HG03103 (cell line): ENCODE results near the gene MRI1.
"Not testable (repeated sequence)": the region's sequence is repeated elsewhere in the genome, so short reads cannot be mapped to it uniquely, and the experiment has no call there.

Source experiments
- ATAC-seq: cut with Tn5 transposase; IDR thresholded peaks from one replicate; pipeline ENCODE4 v1.9.1; 2021; ENCODE audit warnings: low read depth; ENCODE audit not compliant: unreplicated experiment

Gene MRI1

DNA sequence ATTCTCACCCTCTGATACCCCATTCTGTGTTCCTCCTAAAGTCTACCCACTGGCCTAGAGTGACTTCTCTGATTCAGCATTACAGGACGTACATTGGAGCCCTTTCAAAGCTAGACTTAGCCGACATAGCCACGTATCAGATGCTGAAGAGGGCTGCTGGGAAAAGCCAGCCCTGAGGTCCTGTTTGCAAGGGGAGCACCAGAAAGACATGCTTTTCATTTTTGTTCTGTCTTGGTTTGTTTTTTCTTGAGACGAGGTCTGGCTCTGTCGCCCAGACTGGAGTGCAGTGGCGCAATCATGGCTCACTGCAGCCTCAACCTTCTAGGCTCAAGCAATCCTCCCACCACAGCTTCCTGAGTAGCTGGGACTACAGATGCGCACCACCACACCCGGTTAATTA, 24.7 kb downstream of the MRI1 start:
- no peak for ATAC-seq

GRCh38 chr19:13790354-13790753, 26.0 kb downstream of the MRI1 start:
- no peak for ATAC-seq

DNA sequence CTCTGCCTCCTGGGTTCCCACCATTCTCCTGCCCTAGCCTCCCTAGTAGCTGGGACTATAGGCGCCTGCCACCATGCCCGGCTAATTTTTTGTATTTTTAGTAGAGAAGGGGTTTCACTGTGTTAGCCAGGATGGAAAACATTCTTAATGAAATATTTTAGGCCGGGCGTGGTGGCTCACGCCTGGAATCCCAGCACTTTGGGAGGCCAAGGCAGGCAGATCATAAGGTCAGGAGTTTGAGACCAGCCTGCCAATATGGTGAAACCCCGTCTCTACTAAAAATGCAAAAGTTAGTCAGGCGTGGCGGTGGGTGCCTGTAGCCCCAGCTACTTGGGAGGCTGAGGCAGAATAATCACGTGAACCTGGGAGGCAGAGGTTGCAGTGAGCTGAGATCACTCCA, 29.0 kb downstream of the MRI1 start:
- not testable (repeated sequence) for ATAC-seq

GRCh38 chr19:13794398-13794756, 30.1 kb downstream of the MRI1 start:
- no peak for ATAC-seq

- peak; percentile 95 for ATAC-seq
Observed at GRCh38 chr19:13794757-13795589, 30.7 kb downstream of the MRI1 start, which contains the start of gene ZSWIM4. ZSWIM4 (plus strand) TSS chr19:13795443; CDS start chr19:13795649, 206 bp downstream.

DNA sequence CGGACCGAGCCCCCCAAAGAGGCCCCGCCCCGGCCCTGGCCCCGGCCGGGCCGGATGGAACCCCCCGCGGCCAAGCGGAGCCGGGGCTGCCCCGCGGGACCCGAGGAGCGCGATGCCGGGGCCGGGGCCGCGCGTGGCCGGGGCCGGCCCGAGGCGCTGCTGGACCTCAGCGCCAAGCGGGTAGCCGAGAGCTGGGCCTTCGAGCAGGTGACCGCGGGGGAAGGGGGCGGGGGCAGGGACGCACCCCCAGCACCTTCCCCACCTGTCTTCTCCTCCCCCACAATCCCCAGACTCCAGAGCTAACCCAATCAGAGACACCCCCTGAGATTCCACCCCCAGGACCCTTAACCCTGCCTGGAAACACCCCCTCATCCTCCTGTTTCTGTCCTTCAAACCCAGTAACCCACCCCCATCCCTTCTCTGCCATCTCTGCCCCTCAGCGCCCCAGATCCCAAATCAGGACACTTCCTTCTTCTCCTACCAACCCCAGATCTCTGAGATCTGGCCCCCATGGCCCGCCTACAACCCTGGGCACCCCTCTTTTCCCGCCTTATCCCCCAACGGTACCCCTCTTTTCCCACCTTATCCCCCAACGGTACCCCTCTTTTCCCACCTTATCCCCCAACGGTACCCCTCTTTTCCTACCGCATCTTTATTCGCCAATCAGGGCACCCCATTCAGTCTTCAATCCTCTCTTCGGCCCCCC, 31.4 kb downstream of the MRI1 start:
- ATAC-seq: peak; percentile 24

- ATAC-seq: no peak
Observed at GRCh38 chr19:13796301-13797057, 32.2 kb downstream of the MRI1 start.

DNA sequence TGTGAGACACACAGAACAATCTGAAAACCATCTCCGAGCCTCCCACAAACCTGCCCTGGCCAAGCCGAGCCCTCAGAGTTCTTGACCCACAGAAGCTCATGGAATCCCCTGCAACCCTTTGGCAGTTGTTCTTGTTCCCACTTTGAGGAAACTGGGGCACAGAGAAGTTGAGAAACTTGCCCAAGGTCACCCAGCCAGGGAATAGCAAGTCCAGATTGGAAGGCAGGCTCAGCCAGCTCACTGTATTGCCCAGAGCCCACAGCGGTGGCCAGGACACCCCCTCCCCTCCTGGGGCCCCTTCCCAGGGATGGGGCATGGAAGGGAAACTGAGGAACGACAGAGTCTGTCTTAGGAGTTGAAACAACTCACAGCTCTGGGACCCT, 32.7 kb downstream of the MRI1 start:
- ATAC-seq: no peak

DNA sequence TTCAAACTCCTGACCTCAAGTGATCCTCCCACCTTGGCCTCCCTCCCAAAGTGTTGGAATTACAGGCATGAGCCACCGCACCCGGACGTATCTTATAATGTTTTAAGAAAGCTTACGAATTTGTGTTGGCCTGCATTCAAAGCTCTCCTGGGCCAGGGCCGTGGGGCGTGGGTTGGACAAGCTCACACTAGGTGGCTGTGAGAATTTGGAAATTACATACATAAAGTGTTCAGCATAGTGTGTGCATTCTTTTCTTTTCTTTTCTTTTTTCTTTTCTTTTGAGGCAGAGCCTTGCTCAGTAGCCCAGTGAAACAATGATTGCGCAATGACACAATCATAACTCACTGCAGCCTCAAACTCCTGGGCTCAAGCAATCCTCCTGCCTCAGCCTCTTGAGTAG, 33.5 kb downstream of the MRI1 start:
- ATAC-seq: no peak

DNA sequence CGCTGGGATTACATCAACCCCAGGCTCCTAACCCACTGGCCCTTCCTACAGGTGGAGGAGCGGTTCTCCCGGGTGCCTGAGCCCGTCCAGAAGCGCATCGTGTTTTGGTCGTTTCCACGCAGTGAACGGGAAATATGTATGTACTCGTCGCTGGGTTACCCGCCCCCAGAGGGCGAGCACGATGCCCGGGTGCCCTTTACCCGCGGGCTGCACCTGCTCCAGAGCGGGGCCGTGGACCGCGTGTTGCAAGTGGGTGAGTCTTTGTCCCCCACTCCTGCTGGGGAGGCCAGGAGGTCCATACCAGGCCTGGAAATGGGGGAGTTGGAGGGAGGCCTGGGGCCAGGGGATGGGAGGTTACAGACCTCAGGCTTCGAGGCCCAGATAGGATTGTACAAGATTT, 35.3 kb downstream of the MRI1 start:
- ATAC-seq: no peak

GRCh38 chr19:13803038-13803437, 38.7 kb downstream of the MRI1 start:
- no peak for ATAC-seq

- no peak for ATAC-seq
Observed at GRCh38 chr19:13804830-13805683, 40.7 kb downstream of the MRI1 start.

GRCh38 chr19:13806728-13807127, 42.4 kb downstream of the MRI1 start:
- ATAC-seq: no peak

DNA sequence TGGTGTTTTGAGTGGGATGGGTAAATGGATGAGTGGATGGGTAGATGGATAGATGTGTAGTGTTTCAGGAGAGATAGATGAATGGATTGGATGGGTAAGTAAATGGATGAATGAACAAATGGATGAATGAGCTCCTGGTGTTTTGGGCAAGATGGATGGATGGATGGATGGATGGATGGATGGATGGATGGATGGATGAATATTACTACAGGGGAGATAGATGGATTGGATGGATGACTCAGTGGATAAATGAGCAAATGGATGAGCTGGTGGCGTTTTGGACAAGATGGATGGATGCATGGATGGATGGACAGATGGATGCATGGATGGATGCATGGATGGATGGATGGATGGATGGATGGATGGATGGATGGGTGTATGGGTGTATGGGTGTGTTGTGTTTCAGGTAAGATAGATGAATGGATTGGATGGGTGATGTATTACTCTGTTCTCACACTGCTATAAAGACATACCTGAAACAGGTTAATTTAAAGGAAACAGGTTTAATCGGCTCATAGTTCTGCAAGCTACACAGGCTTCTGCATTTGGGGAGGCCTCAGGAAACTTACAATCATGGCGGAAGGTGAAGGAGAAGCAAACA, 43.2 kb downstream of the MRI1 start:
- ATAC-seq: no peak

GRCh38 chr19:13808856-13809255, 44.5 kb downstream of the MRI1 start:
- no peak for ATAC-seq

- ATAC-seq: no peak
Observed at GRCh38 chr19:13812544-13812943, 48.2 kb downstream of the MRI1 start.

GRCh38 chr19:13813147-13813546, 48.8 kb downstream of the MRI1 start:
- ATAC-seq: no peak

DNA sequence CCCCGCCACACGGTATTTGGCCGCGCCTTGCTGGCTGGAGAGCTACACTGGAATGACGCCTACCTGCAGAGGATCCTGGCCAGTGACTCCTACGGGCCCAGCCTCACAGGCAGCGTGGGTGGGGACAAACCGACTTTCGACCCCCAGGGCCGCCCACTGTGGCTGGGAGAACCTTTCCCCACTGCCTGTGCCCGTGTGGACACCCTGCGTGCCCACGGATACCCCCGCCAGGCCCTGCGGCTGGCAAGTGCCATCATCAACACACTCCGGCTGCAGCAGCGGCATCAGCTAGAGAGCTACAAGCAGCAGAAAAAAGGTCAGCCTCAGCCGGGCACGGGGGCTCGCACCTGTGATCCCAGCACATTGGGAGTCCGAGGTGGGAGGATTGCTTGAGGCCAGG, 50.2 kb downstream of the MRI1 start:
- no peak for ATAC-seq

DNA sequence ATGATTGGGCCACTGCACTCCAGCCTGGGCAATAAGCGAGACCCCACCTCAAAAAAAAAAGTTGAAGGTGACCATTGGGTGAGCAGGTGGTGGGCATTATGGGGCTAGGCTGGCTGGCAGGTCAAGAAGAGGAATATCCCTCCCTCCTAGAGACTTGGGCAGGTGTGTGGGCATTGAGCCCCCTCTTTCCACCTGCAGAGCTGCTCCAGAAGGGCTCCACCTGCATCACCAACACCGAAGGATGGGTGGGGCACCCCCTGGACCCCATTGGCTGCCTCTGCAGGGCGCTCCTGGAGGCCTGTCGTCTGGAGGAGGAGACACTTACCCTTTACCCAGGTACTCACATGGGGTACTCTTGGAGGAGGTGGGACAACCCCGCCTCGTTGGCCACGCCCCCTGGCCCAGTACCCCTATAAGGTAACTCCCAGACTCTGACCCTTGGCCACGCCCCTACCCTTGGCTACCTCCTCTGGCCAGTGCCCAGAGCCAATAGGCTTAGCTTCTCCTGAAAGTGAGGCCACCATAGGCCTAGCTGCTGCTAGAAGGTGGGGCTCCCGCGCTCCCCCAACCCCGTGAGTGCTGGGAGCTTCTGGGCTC, 52.8 kb downstream of the MRI1 start:
- no peak for ATAC-seq
